HG03175 (cell line): ENCODE results near the gene TESMIN.

Experiments used
- ATAC-seq: cut with Tn5 transposase; IDR thresholded peaks from one replicate; pipeline ENCODE4 v1.9.1; 2021; ENCODE audit warnings: mild to moderate bottlenecking, moderate library complexity; ENCODE audit not compliant: unreplicated experiment

The TESMIN gene

DNA sequence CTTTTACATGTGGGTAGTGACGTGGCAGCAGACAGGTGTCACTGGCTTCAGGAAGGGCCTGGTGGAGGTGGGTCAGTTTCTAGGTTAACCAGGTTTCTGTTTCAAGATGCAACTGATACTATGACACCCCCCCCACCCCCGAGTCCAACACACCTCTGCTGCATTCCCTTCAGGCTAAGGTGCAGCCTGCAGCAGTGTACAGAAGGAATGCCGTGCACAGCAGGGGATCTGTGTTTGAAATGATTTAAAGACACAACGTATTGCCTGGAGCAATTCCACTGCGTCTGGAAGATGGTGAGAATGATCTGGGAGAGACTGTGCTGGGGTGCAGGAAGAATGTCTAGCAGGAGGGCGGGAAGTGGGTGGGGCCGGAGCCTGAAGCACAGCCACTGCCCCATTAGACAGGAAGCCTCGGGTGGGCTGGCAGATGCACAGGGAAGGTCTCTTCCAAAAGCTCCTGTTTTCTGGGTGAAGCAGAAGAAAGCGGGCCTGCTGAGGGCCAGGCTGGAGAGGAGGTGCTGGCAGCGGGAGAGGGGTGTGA is 11.9 kb upstream of the TESMIN start:
- no peak for ATAC-seq

DNA sequence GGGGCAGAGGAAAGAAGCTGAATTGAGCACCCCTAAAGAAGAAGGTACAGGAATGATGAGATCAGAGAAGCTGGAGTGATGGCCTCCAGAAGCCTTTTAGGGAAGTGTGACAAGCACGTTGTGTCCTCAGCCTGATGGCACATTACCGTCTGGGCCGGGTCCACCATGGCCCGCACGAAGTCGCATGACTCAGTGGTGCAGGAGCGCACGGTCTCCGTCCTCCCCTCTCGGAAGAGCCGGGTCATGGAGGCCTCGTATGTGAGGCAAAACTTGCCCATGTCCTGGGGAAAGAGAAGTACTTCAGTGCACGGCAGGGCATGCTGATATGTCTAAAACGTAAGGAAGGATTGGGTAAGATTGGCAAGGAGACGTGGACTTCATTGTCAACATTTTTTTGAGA is 11.2 kb upstream of the TESMIN start:
- no peak for ATAC-seq

DNA sequence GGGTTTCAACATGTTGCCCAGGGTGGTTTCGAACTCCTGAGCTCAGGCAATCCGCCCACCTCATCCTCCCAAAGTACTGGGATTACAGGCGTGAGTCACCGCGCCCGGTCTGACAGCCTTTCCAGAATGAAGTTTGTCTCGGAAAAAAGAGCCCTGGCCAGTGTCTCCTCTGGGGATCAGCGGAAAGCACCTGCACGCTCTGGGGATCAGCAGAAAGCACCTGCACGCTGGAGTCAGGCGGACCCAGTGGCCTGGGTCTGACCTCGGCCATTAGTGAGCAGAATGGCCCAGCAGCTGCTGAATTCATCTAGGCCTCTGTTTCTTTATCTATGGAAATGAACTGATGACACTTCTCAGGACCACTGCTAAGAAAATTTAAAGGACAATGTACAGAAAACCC is 10.5 kb upstream of the TESMIN start:
- ATAC-seq: no peak

DNA sequence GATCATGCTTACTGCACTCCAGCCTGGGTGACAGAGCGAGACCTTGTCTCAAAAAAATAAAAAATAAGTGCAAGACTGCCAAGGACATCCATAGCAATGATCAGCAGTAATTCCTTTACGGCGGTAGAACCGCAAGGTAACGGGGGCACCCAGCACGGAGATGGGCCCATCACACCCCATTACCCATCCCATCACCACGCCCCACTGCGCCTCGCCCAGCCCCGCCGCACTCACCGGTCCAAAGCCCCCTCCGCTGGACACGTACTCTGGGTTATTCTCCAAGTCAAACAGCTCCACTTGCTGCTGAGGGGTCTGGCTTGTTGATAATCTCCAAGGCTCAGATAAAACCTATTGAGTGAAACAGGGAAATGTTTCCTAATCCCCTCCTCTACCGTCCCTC is 8.7 kb upstream of the TESMIN start:
- ATAC-seq: no peak

DNA sequence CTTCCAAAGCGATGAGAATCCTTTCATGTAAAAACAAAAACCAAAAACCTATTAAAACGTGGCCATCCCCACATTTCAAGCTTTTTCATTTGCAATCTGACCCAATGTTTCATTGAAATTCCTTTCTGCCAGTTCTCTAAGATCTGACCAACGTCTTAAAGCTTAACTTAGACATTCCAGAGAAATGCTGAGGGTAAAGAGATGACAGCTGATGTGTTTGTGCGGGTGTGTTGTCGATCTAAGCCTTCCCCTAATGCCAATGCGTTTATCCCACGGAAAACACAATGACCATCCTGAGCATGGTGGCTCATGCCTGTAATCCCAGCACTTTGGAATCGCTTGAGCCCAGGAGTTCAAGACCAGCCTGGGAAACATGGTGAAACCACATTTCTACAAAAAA is 6.4 kb upstream of the TESMIN start:
- no peak for ATAC-seq

DNA sequence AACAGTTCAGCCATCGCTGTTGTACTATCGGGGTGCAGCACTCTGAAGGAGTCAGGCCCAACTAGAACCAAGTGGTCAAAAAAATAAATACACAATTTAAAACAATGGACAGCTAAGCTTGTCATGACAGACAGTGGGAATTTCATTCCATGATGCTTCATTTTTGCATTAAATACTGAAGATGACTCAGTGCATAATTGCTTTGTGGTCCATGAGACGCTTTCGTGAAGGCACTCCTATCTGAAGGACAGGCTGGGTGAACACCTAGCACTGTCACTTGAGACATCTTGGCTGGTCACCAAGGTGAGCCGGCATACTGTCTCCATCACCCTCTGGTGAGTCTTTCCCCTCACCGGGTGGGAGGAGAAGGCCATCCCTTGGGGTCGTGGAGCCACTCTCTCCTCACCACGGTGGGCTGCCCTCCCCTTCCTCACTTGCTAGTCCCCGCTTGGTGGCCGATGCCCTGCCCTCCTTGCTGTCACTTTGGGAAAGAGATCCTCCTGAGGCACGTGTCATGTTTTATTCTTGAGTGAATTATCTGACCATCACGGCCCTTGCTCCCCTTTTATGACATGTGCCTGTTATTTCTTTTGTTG is 4.9 kb upstream of the TESMIN start:
- ATAC-seq: no peak

DNA sequence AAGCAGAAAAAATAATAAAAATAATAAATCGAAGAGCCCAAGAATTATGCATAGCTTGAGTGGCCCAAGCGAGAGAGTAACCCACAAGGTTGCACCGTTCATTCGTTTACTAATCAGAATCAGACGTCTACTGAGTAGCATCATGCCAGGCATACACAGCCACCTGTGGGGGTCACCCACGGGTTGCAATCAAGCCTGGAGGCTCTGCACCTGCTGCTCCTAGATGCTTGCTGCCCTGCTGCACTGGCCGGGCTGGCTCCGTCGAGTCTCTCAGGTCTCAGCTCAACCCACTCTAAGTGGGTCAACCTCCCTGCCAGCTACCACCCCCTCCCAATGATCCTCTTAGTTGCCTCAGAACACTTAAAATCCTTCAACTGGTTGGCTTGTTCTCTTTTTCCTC is 2.0 kb upstream of the TESMIN start:
- ATAC-seq: no peak

DNA sequence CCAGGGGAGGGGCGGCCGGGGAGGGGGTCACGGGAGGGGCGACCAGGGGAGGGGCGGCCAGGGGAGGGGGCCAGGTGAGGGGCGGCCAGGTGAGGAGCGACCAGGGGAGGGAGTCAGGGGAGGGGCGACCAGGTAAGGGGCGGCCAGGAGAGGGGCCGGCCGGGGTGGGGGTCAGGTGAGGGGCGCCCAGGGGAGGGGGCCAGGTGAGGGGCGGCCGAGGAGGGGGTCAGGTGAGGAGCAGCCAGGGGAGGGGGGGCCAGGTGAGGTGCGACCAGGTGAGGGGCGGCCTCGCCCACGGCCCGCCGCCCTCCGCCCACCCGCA is 355 bp downstream of the TESMIN start:
- ATAC-seq: no peak

DNA sequence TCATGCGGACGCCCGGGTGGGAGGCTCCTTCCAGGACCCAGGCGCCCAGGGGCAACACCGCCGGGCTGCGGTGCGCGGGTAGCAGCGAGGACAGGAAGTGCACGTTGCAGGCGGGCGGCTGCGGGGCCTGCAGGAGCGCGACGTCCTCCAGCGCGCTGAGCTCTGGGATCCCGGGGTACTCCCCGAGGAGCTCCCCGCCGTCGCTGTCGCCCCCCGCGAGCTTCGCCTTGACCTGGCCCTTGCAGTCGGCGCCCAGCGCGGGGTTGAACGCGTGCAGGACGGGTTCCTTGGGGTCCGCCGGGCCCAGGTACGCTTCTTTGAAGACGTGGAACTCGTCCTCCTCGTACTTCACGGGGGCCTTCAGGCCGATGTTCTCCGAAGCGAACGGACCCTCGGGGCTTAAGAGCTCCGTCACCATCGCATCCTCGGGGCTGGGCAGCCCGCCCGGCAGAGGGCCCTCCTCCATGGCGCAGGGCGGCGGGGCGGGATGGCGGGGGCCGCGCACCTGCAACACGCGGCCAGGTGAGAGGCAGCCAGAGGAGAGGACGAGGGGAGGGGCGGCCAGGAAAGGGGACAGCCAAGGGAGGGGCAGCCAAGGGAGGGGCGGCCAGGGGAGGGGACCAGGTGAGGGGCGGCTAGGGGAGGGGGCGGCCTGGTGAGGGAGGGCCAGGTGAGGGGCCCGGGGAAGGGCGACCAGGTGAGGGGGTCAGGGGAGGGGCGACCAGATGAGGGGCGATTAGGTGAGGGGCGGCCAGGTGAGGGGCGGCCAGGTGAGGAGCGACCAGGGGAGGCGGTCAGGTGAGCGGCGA is 921 bp downstream of the TESMIN start:
- ATAC-seq: no peak

DNA sequence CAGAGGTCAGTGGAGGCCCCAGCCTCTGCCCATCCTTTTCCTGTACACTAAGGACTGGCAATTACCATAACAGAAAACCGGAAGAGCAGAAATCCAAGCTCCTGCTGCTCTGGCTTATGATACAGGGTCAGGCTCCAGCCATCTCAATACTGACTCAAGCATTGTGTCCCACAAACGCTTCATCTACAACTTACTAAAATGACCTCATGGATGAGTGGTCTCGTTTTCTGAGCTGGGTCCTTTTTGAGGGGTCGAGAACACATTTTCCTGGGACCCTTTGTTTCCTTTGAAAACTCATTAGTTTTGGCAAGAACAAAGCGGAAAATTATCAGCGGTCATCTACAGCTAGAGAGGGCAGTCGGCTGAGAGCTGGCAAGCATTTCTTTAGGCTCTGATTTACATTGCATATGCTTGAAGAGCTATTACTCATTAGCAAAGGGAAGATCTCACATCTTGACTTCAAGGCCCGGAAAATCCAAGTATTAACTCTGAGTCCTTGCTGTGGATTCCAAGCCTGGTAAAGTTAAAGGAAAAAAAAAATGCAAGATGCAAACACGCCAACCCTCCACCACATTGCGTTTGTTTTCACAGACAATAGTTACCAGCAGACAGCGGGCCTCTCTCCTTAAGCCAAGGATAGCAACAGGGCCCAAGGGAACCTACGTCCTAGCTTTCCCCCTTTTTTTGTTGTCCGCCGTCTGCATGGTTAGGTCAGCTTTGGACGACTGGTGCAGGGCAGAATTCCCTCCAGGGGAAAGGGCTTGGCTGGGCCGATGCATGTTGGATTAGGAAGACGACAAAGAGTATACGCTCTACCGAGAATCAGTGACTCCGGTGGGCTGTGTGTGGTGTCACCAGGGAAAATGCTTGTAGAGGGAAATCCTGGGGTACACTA is 1.8 kb downstream of the TESMIN start:
- ATAC-seq: no peak

DNA sequence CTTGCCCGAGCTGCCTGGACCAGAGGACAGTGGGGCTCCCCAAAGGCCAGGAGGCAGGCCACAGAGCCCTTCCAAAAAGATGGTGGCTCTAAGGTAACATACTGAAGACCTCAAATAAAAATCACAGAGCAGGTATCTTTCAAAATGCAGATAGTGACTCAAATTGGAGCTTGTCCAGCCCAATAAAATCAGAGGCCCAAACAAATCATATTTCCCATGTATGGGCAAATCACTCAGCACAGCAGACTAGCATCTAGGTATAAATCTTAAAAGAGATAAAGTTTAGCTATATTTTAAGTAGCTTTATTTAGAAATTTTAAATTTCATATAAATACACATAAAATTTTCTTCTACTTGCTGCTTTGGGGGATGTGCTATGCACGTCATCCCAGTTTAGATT is 3.3 kb downstream of the TESMIN start:
- ATAC-seq: no peak

DNA sequence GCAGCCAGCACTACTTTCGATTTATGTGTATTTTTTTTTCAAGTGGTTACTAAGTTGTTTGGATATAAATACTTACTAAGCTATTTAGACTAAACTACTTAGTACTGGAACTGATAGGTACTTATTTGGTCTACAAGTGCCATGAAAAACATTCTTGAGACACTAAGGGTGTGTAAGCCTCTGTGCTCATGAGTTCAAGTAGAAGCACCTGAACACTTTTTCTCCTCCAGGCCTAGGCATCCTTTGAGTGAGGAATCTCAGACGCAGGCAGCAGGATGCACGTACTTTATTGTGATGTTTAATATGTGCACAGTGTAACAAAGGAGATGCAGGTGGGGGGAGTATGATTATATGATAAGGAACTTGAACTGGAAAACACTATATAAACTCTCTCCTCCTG is 7.8 kb downstream of the TESMIN start:
- no peak for ATAC-seq

DNA sequence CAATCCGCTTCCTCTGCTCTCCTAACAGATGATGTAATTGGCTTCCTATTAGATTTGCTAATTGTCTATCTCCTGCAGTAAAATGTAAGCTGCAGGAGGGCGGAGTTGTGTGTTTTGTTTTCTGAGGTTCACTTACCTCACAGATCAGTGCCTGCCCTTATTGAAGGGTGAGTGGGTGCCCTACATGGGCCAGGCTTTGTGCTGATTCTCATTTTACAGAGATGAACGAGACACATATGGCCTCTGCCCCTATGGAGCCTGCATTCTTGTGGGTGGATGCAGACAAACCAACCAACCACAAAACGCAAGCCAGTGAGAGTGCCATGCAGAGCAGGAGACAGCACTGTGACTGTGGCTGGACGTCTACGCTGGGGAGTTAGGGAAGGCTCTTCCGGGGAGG is 9.9 kb downstream of the TESMIN start:
- ATAC-seq: no peak

DNA sequence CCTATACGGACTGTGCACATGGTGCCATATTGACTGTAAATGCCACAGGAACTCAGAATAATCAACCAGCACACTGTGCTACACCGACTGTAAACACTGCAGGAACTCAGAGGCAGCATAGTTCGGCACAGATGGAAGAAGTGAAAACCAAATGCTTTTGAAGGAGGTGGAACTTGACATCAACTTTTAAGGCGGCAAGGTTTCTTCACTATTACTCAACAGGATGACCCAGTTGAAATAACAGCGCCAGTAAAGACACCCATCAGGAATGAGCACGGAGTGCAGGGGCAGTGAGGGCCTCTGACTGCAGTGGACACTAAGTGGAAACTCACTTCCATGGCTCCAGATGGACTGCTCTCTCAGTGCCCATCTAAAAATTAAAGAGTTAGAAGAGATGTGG is 15.7 kb downstream of the TESMIN start:
- ATAC-seq: no peak

DNA sequence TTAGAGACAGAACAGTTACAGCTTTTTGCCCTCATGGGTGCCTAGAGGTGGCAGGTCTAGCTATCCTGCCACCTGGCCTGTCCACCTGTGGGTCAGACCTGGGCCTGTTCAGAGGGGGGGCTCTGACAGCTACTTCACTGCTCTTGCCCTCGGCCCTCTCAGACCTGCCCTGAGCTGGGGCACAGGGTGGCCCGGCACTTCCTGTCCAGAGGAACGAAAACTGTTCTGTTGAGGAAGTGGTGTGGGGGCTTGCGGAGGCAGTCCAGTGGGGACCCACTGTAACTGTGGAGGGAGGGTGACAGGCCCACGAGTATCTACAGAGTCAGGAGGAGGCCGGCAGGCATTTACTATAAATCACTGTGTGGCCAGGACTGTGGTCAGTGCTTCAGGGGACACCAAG is 16.2 kb downstream of the TESMIN start:
- no peak for ATAC-seq

DNA sequence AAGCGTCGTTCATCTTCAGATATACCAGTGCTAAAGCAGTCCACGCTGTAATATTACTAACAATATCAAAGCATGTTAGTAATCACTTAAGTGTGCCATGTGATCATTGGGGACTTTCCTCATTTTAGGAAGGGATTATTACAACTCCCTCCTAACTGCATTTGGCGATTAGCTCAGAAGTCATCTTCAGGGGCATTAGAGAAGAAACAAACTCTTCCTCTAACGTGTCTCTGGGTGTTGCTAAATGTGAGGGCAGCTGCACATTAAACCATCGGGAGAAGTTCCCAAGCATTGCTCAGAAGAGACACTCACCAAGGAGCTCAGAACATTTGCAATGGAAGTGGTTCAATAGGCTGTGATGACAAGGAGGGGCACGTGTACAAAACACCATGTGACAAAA is 17.2 kb downstream of the TESMIN start:
- ATAC-seq: no peak

DNA sequence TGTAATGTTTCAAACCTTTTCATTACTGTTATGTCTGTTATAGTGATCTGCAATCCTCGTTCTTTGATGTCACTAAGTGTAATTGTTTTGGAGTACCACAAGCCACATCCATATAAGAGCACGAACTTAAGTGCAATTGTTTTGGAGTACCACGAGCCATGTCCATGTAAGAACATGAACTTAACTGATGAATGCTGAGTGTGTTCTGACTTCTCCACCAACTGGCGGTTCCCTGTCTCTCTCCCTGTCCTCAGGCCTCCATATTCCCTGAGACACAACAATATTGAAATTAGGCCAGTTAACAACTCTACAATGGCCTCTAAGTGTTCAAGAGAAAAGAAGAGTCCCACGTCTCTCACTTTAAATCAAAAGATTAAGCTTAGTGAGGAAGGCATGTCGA is 23.5 kb downstream of the TESMIN start:
- ATAC-seq: no peak

DNA sequence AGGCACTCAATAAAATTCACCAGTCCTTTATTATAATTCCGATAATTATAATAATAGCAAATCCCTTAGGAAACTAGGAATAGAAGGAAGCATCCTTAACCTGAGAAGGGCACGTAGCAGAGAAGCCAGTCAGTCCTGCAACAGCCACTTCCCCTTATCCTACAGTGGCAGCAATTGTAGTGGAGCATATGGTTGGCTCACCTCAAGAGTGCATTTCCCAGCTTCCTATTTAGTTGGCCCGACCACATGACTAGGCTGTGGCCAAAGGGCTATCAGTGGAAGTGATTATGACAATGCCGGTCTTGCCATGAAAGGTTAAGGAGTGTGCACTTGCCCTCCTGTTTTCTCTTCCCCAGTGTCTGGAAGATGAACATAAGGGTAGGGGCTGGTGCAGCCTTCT is 27.0 kb downstream of the TESMIN start:
- no peak for ATAC-seq

DNA sequence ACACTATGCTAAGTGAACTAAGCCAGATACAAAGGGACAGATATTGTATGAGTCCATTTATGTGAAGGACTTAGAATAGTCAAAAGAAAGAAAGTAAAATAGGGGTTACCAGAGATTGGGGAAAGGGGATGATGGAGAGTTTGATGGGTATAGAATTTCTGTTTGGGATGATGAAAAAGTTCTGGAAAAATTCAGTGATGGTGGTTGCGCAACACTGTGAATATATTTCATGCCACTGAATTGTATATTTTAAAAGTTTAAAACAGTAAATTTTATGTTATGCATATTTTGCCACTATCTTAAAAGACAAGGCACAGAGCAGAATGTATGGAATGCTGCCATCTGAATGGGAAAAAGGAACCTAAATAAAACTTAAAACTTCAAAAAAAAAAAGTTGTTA is 29.2 kb downstream of the TESMIN start:
- ATAC-seq: no peak

DNA sequence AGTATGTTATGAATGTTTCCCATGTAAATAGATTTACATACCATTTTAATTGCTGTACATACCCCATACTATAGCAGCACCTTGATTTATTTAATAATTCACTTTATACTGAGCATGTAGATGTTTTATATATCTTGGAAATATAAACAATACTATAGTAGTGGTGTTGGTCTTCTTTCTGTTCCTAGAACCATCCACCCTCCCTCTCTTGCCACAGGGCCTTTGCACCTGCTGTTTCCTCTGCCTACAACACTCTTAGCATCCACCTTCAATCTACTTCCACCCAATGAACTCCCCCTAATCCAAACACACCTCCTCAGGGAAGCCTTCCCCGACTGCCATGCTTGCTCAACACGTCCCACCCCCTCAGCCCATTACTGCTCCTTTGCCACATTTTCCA is 30.2 kb downstream of the TESMIN start:
- no peak for ATAC-seq

DNA sequence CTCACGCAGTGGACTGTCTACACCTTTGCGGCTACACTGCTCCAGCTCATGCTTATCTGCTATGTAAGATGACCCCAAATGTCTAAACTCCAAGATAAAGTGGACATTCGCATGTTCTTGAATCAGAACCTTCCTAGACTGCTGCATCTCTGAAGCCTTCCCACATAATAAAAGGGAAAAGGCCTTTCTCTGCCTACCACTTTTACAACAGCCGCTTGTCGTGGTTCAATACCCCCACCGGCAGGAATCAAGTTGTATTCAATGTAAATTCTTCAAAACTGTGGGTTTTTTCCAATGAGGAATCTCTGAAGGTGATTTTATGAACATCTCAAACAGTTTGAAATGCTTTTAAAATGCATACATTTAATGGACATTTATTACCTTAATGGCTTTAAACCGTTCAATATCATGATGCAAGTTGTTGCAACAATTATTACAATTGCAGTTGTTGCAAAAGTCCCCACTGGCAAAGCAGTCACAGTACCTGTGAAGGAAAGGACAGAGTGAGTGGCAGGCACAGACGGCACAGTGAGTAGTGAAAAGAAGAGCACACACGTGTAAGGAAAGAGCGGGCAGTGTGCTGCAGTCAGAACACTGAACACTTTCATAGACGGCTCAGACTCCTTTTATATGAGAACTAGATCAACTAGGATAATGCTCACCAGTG is 35.7 kb downstream of the TESMIN start:
- no peak for ATAC-seq
